ENCODE measurements around the gene COX14. TPM values are rescaled to one million over a fixed set of nuclear protein-coding genes. Genes with fewer than 3 reads are reported as not detected.

Gene COX14
- total RNA-seq, 1 experiment from 2014 or later, result 41.0 TPM

DNA sequence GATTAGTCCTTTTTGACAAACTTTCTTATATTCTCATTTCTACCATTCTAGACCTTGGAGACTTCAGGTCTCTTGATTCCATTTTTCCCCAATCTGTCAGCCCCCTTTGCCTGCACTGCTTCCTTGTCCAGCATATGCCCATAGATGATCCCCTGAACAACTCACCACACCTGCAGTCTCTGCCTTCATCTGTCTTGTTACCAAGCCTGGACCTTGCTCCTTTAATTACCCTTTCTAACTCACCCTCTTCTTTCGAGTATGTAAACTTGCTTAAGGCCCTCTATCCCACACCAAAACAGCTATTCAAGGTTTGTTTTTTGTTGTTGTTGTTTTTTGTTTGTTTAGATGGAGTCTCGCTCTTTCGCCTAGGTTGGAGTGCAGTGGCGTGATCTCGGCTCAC, 9.6 kb downstream of the COX14 start:
- Histone ChIP-seq H3K4me1 (ENCODE audit: control insufficient read depth in 1 of 2, insufficient read depth in 2 of 2, low read length in 2 of 2) (no peaks in the 10 kb centered on the region), H3K4me2 (ENCODE audit: low read length) (no peak overlapping the region), H3K27me3 (ENCODE audit: insufficient read depth, low read length) (no peaks in the 10 kb centered on the region), H3K4me3 (replicated peaks in 1 of 2; ENCODE audit: low read depth in 1 of 2, low read length in 2 of 2) (no peak overlapping the region), H3K36me3 (ENCODE audit: control insufficient read depth in 1 of 2, insufficient read depth in 2 of 2, low read length in 2 of 2) (peaks cover 0 to 13% of the 10 kb centered on the region in 2 experiments; a peak in 2 of 4 replicates), H3K9me3 (ENCODE audit: control insufficient read depth in 1 of 2, insufficient read depth in 1 of 2, low read depth in 1 of 2, low read length in 2 of 2) (no peaks in the 10 kb centered on the region), H4K20me1 (ENCODE audit: insufficient read depth) (no peaks in the 10 kb centered on the region), H3K79me2 (ENCODE audit: insufficient read depth, low read length) (peaks cover 21% of the 10 kb centered on the region), H3K9me2 (ENCODE audit: insufficient read depth) (no peaks in the 10 kb centered on the region), H2AFZ (ENCODE audit: low read depth, low read length, poor library complexity, severe bottlenecking) (no peak overlapping the region), H3K27ac (ENCODE audit: low read depth, low read length) (no peak overlapping the region), H3K9ac (ENCODE audit: low read length) (no peak overlapping the region)
- TF ChIP-seq TCF7L2 (IDR thresholded peaks at IDR 0.05; ENCODE audit: borderline replicate concordance, extremely low read depth, insufficient read depth, insufficient read length), result no peak
- no peak for TF ChIP-seq CTCF (IDR thresholded peaks at IDR 0.05 in 2 of 3, conservative IDR thresholded peaks at IDR 0.05 in 1 of 3; ENCODE audit: borderline replicate concordance in 1 of 3, insufficient read depth in 1 of 3, low read depth in 2 of 3, low read length in 2 of 3)
- no peak for TF ChIP-seq POLR2AphosphoS5 (IDR thresholded peaks at IDR 0.05; ENCODE audit: low read depth, low read length)
- no peak for TF ChIP-seq EZH2 (IDR thresholded peaks at IDR 0.05)
- TF ChIP-seq, protein P1, sequence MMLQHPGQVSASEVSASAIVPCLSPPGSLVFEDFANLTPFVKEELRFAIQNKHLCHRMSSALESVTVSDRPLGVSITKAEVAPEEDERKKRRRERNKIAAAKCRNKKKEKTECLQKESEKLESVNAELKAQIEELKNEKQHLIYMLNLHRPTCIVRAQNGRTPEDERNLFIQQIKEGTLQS (IDR thresholded peaks at IDR 0.05), result no peak
- BruUV-seq (replicated peaks), result no TSS peak
- ChIA-PET POLR2A (interaction anchor here (1.2 kb wide), 1 partner anchor 8 kb away, joined by 3 read pairs; no protein-coding TSS in a partner anchor), CTCF (no interaction called here), RAD21 (ENCODE audit: low non-redundant PET in 1 of 2, low total read pairs in 2 of 2, uncharacterized antibody in 2 of 2, unreplicated experiment in 2 of 2) (no interaction called here)
- intact Hi-C loops (cut with micrococcal nuclease), result no loop called here
- DNase-seq (ENCODE audit: low read depth, low spot score) (no peak), ATAC-seq (no peak)

GRCh38 chr12:50123203-50123602, 11.2 kb downstream of the COX14 start:
- no peak overlapping the region for H3K4me2 ChIP-seq (ENCODE audit: low read length)
- TF ChIP-seq EZH2 (IDR thresholded peaks at IDR 0.05), result no peak
- TF ChIP-seq ZFX (IDR thresholded peaks at IDR 0.05), result no peak
- TF ChIP-seq ELF1 (IDR thresholded peaks at IDR 0.05; ENCODE audit: borderline replicate concordance, low read depth), result no peak
- TF ChIP-seq ZBTB33 (IDR thresholded peaks at IDR 0.05; ENCODE audit: extremely low read depth, insufficient replicate concordance, low read length), result no peak
- ChIA-PET CTCF (no interaction called here), POLR2A (no interaction called here), RAD21 (ENCODE audit: low non-redundant PET in 1 of 2, low total read pairs in 2 of 2, uncharacterized antibody in 2 of 2, unreplicated experiment in 2 of 2) (no interaction called here)
- no peaks in the 10 kb centered on the region for H4K20me1 ChIP-seq (ENCODE audit: insufficient read depth)
- H3K79me2 ChIP-seq (ENCODE audit: insufficient read depth, low read length), result peaks cover 12% of the 10 kb centered on the region
- intact Hi-C loops (cut with micrococcal nuclease), result no loop called here
- no peaks in the 10 kb centered on the region for H3K4me1 ChIP-seq (ENCODE audit: control insufficient read depth in 1 of 2, insufficient read depth in 2 of 2, low read length in 2 of 2)
- DNase-seq (ENCODE audit: low read depth, low spot score) (no peak), ATAC-seq (no peak)
- H3K9me3 ChIP-seq (ENCODE audit: control insufficient read depth in 1 of 2, insufficient read depth in 1 of 2, low read depth in 1 of 2, low read length in 2 of 2), result no peaks in the 10 kb centered on the region
- BruUV-seq (replicated peaks), result no TSS peak
- H3K9me2 ChIP-seq (ENCODE audit: insufficient read depth), result no peaks in the 10 kb centered on the region
- peaks cover 2 to 13% of the 10 kb centered on the region in 2 experiments; a peak in 2 of 4 replicates for H3K36me3 ChIP-seq (ENCODE audit: control insufficient read depth in 1 of 2, insufficient read depth in 2 of 2, low read length in 2 of 2)
- H3K4me3 ChIP-seq (replicated peaks in 1 of 2; ENCODE audit: low read depth in 1 of 2, low read length in 2 of 2), result no peak overlapping the region
- no peak overlapping the region for H2AFZ ChIP-seq (ENCODE audit: low read depth, low read length, poor library complexity, severe bottlenecking)
- no peaks in the 10 kb centered on the region for H3K27me3 ChIP-seq (ENCODE audit: insufficient read depth, low read length)
- H3K27ac ChIP-seq (ENCODE audit: low read depth, low read length), result no peak overlapping the region
- H3K9ac ChIP-seq (ENCODE audit: low read length), result no peak overlapping the region

Data from HCT116 (cell line).